Thyroid gland (tissue), 4 donors: ENCODE data around the gene SNAPIN. TPM values are rescaled to one million over a fixed set of nuclear protein-coding genes. Genes with fewer than 3 reads are reported as not detected.
A peak's percentile ranks its signal among the peaks of the same experiment; 100 is the strongest.

Experiments used
- DNase-seq, 2 donors: peaks; one replicate each; pipeline ENCODE4 v3.0.0-alpha.2; 2019
- H3K27ac ChIP-seq, 3 donors: fragments of 200-600 bp; sonication (generic); 1 replicate in 2 of 3; 2 replicates in 1 of 3; pipeline ENCODE4 v1.5.1; 2016 to 2019; ENCODE audit warnings: mild to moderate bottlenecking in 1 of 3, moderate library complexity in 1 of 3
- H3K27me3 ChIP-seq: fragments of 200-600 bp; sonication (generic); one replicate; pipeline ENCODE4 v1.5.1; 2019
- H3K36me3 ChIP-seq, 2 donors: fragments of 200-600 bp; sonication (generic); one replicate each; pipeline ENCODE4 v1.5.1; 2016 to 2019
- H3K4me1 ChIP-seq, 2 donors: fragments of 200-600 bp; sonication (generic); one replicate each; pipeline ENCODE4 v1.5.1; 2017 to 2019
- H3K4me3 ChIP-seq, 3 donors: fragments of 200-600 bp; sonication (generic); replicated peaks in 1 of 3; 1 replicate in 2 of 3; 2 replicates in 1 of 3; pipeline ENCODE4 v1.5.1; 2016; ENCODE audit warnings: mild to moderate bottlenecking in 1 of 3
- H3K9me3 ChIP-seq: fragments of 200-600 bp; sonication (generic); one replicate; pipeline ENCODE4 v1.5.1; 2017
- POLR2A ChIP-seq, 2 donors: fragments of 450-650 bp; IDR thresholded peaks; one replicate each; pipeline ENCODE4 v1.6.1; 2017; ENCODE audit warnings: antibody characterized with exemption in 2 of 2, mild to moderate bottlenecking in 2 of 2, moderate library complexity in 1 of 2
- WGBS, 2 donors: methylation state at CpG; one replicate each; pipeline ENCODE4 v1.1.5; 2017; 5-methylcytosine and 5-hydroxymethylcytosine counted together
- intact Hi-C: fragments of 100-400 bp; cut with DNase I; formaldehyde crosslinking; loops from one replicate; pipeline ENCODE4 v1.15.1; 2023
- microRNA-seq: library from miRNA; unstranded; fragments of <30 nt; microRNA quantifications from one replicate; pipeline ENCODE4, GENCODE V29; 2016
- small RNA-seq: library from RNA; depleted of rRNA; stranded (forward); fragments of <200 nt; gene quantifications from one replicate; pipeline ENCODE3, GENCODE V24; 2016
- total RNA-seq, 4 donors: library from RNA; depleted of rRNA; stranded (reverse); fragments of >200 nt; gene quantifications; one replicate each; pipeline ENCODE4 v1.2.3, GENCODE V29; 2016
- TF ChIP-seq, protein P1 (sequence below), 6 experiments: fragments of 200-600 bp in 3 of 6; fragments of 450-650 bp in 3 of 6; sonication (generic) in 3 of 6; IDR thresholded peaks; one replicate each; pipeline ENCODE4 v1.5.1; 2016 to 2019; ENCODE audit warnings: antibody characterized with exemption in 6 of 6, mild to moderate bottlenecking in 2 of 6, inconsistent platforms in 1 of 6, moderate library complexity in 1 of 6

The SNAPIN gene
- total RNA-seq, 4 donors from 2014 or later, result 52.0 to 71.9 (median 63.9) TPM

DNA sequence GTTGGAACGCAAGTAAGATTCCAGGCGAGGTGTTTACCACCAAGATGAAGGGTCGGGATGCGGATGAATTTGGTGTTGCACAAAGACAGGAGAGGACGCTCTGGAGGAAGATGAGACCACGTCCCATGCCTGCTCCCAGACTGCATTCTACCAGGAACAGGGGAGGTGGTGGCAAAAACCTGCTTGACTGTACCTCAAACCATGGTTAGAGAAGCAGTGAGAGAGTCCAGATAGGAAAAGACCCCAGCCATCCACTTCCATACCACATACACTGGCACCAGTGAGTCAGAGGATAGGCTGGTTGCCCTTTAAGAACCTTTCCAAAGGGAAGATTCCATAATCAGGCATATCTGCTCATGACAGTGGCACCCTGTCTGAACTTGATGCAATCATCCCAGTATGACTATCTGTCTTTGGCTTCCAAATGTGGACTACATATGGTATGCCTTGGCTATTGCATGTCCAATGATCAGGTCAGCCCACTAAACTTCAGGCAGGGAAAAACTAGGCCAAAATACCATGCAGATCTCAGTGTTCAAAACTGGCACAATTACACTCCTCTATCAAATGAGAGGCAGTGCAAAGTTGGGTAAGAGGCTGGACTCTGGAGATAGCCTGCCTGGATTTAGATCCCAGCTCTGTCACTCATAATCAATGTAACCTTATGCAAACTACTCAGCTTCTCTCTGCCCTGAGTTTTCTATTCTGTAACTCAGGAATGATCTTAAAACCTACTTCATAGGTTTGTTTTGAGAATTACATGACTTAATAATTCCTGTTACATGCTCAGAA, 40.6 kb downstream of the SNAPIN start:
- H3K27me3 ChIP-seq, result no peaks in the 10 kb centered on the region
- H3K27ac ChIP-seq, result peak overlapping the region in 2 of 3 donors; percentile 60 to 82
- DNase-seq, result no peak
- WGBS, 2 donors, result 87 to 89% methylated on average over 6 of the region's 6 CpGs
- no peaks in the 10 kb centered on the region for H3K36me3 ChIP-seq
- H3K4me3 ChIP-seq, result no peak overlapping the region
- intact Hi-C loops, result no loop called here
- H3K4me1 ChIP-seq, result peaks cover 0 to 9% of the 10 kb centered on the region in 2 donors
- no peak for TF ChIP-seq POLR2A (IDR thresholded peaks at IDR 0.05)
- TF ChIP-seq, protein P1, sequence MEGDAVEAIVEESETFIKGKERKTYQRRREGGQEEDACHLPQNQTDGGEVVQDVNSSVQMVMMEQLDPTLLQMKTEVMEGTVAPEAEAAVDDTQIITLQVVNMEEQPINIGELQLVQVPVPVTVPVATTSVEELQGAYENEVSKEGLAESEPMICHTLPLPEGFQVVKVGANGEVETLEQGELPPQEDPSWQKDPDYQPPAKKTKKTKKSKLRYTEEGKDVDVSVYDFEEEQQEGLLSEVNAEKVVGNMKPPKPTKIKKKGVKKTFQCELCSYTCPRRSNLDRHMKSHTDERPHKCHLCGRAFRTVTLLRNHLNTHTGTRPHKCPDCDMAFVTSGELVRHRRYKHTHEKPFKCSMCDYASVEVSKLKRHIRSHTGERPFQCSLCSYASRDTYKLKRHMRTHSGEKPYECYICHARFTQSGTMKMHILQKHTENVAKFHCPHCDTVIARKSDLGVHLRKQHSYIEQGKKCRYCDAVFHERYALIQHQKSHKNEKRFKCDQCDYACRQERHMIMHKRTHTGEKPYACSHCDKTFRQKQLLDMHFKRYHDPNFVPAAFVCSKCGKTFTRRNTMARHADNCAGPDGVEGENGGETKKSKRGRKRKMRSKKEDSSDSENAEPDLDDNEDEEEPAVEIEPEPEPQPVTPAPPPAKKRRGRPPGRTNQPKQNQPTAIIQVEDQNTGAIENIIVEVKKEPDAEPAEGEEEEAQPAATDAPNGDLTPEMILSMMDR (IDR thresholded peaks at IDR 0.05), result no peak
- H3K9me3 ChIP-seq, result no peaks in the 10 kb centered on the region

DNA sequence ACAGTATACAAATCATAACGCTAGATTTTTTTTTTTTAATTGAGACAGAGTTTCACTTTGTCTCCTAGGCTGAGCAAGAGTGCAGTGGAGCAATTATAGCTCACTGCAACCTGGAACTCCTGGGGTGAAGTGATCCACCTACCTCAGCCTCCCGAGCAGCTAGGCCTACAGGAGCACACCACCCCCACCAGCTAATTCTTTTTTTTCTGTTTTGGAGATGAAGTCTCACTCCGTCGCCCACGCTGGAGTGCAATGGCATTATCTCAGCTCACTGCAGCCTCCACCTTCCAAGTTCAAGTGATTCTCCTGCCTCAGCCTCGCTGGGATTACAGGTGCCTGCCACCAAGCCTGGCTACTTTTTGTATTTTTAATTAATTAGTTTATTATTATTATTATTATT, 41.3 kb downstream of the SNAPIN start:
- TF ChIP-seq, protein P1 (IDR thresholded peaks at IDR 0.05), result no peak
- no peak for TF ChIP-seq POLR2A (IDR thresholded peaks at IDR 0.05)
- H3K4me3 ChIP-seq, result no peak overlapping the region
- intact Hi-C loops, result no loop called here
- WGBS, 2 donors, result 89 to 92% methylated on average over 6 of the region's 6 CpGs
- H3K27me3 ChIP-seq, result no peaks in the 10 kb centered on the region
- peaks cover 0 to 9% of the 10 kb centered on the region in 2 donors for H3K4me1 ChIP-seq
- no peaks in the 10 kb centered on the region for H3K9me3 ChIP-seq
- H3K36me3 ChIP-seq, result no peaks in the 10 kb centered on the region
- no peak for DNase-seq
- H3K27ac ChIP-seq, result no peak overlapping the region

DNA sequence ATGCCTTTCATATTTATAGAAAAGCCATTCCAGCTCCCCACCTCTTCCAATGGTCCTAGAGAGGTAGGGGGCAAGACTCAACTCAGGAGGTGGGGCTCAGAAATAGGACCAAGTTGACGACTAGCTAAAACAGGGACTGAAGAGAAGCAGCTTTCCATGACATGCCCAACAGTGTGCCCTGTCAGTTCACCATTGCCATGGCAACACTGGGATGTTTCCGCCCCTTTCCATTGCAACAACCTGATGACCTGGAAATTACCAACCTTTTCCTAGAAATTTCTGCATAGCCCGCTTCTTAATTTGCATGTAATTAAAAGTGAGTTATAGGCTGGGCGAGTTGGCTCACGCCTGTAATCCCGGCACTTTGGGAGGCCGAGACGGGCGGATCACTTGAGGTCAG, 47.0 kb downstream of the SNAPIN start:
- no peak for DNase-seq
- TF ChIP-seq, protein P1 (IDR thresholded peaks at IDR 0.05), result no peak
- TF ChIP-seq POLR2A (IDR thresholded peaks at IDR 0.05), result no peak
- no peak overlapping the region for H3K4me3 ChIP-seq
- no peak overlapping the region for H3K27ac ChIP-seq
- H3K27me3 ChIP-seq, result no peaks in the 10 kb centered on the region
- H3K9me3 ChIP-seq, result no peaks in the 10 kb centered on the region
- intact Hi-C loops, result no loop called here
- WGBS, 2 donors, result 93 to 97% methylated on average over 9 of the region's 9 CpGs
- H3K4me1 ChIP-seq, result no peaks in the 10 kb centered on the region
- no peaks in the 10 kb centered on the region for H3K36me3 ChIP-seq

DNA sequence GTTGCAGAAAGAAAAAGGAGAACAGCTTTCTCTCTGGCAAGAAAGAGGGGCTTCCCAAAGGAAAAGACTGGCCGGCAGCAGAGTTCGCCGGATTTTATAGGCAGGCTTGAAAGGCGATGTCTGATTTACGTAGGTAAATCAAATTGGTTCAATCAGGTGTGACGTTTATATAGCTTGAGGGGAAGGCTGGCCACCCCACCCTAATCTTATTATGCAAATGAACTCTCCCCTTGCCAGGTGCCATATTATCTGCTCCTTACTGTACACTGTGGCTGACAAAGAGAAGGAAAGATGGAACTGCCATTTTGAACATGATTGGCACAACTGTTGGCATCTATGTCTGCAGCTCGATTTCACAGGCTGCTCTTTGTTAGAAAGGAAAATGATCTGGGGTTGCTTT, 52.5 kb downstream of the SNAPIN start:
- Histone ChIP-seq H3K9me3 (no peaks in the 10 kb centered on the region), H3K27ac (no peak overlapping the region), H3K4me1 (no peaks in the 10 kb centered on the region), H3K27me3 (no peaks in the 10 kb centered on the region), H3K4me3 (no peak overlapping the region), H3K36me3 (no peaks in the 10 kb centered on the region)
- 59 to 69% methylated on average over 7 of the region's 7 CpGs for WGBS, 2 donors
- DNase-seq, result no peak
- no peak for TF ChIP-seq POLR2A (IDR thresholded peaks at IDR 0.05)
- TF ChIP-seq, protein P1 (IDR thresholded peaks at IDR 0.05), result no peak
- intact Hi-C loops, result no loop called here

Small RNA genes lying within 50 kb of the gene (microRNA-seq; reads per million reads assigned to microRNA genes)
- not detected for gene MIR8083

Small RNA genes lying within 50 kb of the gene (small RNA-seq; reads per million reads assigned to genes)
- gene MIR8083 (not detected), gene RN7SL372P (not detected)

Other genes with a start within 250 kb of the SNAPIN start
- not detected for gene S100A7A, start 242.2 kb upstream of the SNAPIN start, total RNA-seq
- gene S100A7, start 198.1 kb upstream of the SNAPIN start, total RNA-seq, result not detected
- gene S100A6, start 122.7 kb upstream of the SNAPIN start, total RNA-seq, result 100 to 1,000 TPM; 128 to 573 (median 360) TPM
- 10 to 100 TPM in 1 of 4 donors, 1 to 10 TPM in 3; 2.2 to 12.6 (median 6.5) TPM for gene S100A5, start 117.8 kb upstream of the SNAPIN start, total RNA-seq
- gene S100A4, start 112.9 kb upstream of the SNAPIN start, total RNA-seq, result 100 to 1,000 TPM in 2 of 4 donors, 10 to 100 TPM in 2; 57.3 to 251 (median 133) TPM
- gene S100A3, start 109.4 kb upstream of the SNAPIN start, total RNA-seq, result 1 to 10 TPM in 1 of 4 donors, under 1 TPM in 1, not detected in 2; 0.83 to 1.7 TPM
- gene S100A2, start 92.9 kb upstream of the SNAPIN start, total RNA-seq, result 10 to 100 TPM in 1 of 4 donors, 1 to 10 TPM in 3; 2.6 to 10.1 (median 5.9) TPM
- 100 to 1,000 TPM in 1 of 4 donors, 10 to 100 TPM in 3; 62.7 to 104 (median 76.3) TPM for gene S100A16, start 45.6 kb upstream of the SNAPIN start, total RNA-seq
- 100 to 1,000 TPM; 112 to 175 (median 132) TPM for gene S100A14, start 42.4 kb upstream of the SNAPIN start, total RNA-seq
- gene S100A13, start 31.2 kb upstream of the SNAPIN start, total RNA-seq, result 100 to 1,000 TPM; 219 to 545 (median 343) TPM
- gene S100A1, start 30.3 kb upstream of the SNAPIN start, total RNA-seq, result 100 to 1,000 TPM; 139 to 498 (median 231) TPM
- gene CHTOP, start 24.6 kb upstream of the SNAPIN start, total RNA-seq, result 100 to 1,000 TPM in 3 of 4 donors, 10 to 100 TPM in 1; 99.1 to 124 (median 105) TPM
- 100 to 1,000 TPM; 111 to 167 (median 151) TPM for gene ILF2, start 12.3 kb downstream of the SNAPIN start, total RNA-seq
- 10 to 100 TPM; 20.9 to 35.1 (median 30.0) TPM for gene NPR1, start 20.0 kb downstream of the SNAPIN start, total RNA-seq
- 10 to 100 TPM; 50.0 to 60.9 (median 56.3) TPM for gene INTS3, start 69.3 kb downstream of the SNAPIN start, total RNA-seq
- gene SLC27A3, start 116.7 kb downstream of the SNAPIN start, total RNA-seq, result 10 to 100 TPM; 14.4 to 32.5 (median 23.2) TPM